ENCODE results near the gene SOX12. TPM values are rescaled to one million over a fixed set of nuclear protein-coding genes. Genes with fewer than 3 reads are reported as not detected.
"Not testable (repeated sequence)": the region's sequence is repeated elsewhere in the genome, so short reads cannot be mapped to it uniquely, and the experiment has no call there.

The SOX12 gene
- total RNA-seq, 2 experiments from 2014 or later: 11.6 to 11.9 TPM

- Mint-ChIP-seq H3K36me3 (ENCODE audit: low read depth) (no peaks in the 10 kb centered on the region), H3K4me3 (no peak overlapping the region), H3K27me3 (no peaks in the 10 kb centered on the region), H3K4me1 (ENCODE audit: low read depth) (peaks cover 29% of the 10 kb centered on the region), H3K27ac (no peak overlapping the region), H3K9me3 (no peaks in the 10 kb centered on the region)
- no peak for TF ChIP-seq CTCF (IDR thresholded peaks at IDR 0.05)
- ChIA-PET CTCF (no interaction called here), POLR2A (no interaction called here)
- Histone ChIP-seq H3K27me3 (ENCODE audit: control insufficient read depth in 1 of 2, insufficient read depth in 2 of 2, low read length in 2 of 2) (no peaks in the 10 kb centered on the region), H3K27ac (ENCODE audit: low read depth in 1 of 2, low read length in 2 of 2) (no peak overlapping the region), H3K4me3 (ENCODE audit: low read length) (no peak overlapping the region), H3K9me3 (ENCODE audit: control insufficient read depth in 1 of 2, insufficient read depth in 1 of 2, low read length in 2 of 2) (no peaks in the 10 kb centered on the region), H3K4me1 (ENCODE audit: insufficient read depth, low read length) (peaks cover 27% of the 10 kb centered on the region), H3K36me3 (ENCODE audit: insufficient read depth, low read length) (no peaks in the 10 kb centered on the region)
- intact Hi-C loops (cut with DNase I, micrococcal nuclease): no loop called here
- DNase-seq: no peak
- no peak for ATAC-seq (ENCODE audit: poor library complexity)
These were observed 44.8 kb downstream of the SOX12 start for GRCh38 chr20:370151-370600.

- Mint-ChIP-seq H3K36me3 (ENCODE audit: low read depth) (no peaks in the 10 kb centered on the region), H3K27ac (no peak overlapping the region), H3K27me3 (no peaks in the 10 kb centered on the region), H3K4me1 (ENCODE audit: low read depth) (peaks cover 20% of the 10 kb centered on the region), H3K4me3 (no peak overlapping the region), H3K9me3 (no peaks in the 10 kb centered on the region)
- Histone ChIP-seq H3K4me3 (ENCODE audit: low read length) (no peak overlapping the region), H3K27me3 (ENCODE audit: control insufficient read depth in 1 of 2, insufficient read depth in 2 of 2, low read length in 2 of 2) (no peaks in the 10 kb centered on the region), H3K9me3 (ENCODE audit: control insufficient read depth in 1 of 2, insufficient read depth in 1 of 2, low read length in 2 of 2) (no peaks in the 10 kb centered on the region), H3K4me1 (ENCODE audit: insufficient read depth, low read length) (peaks cover 17% of the 10 kb centered on the region), H3K27ac (ENCODE audit: low read depth in 1 of 2, low read length in 2 of 2) (no peak overlapping the region), H3K36me3 (ENCODE audit: insufficient read depth, low read length) (no peaks in the 10 kb centered on the region)
- POLR2A ChIA-PET: interaction anchor here (0.6 kb wide), 1 partner anchor 281 kb away, joined by 3 read pairs; no protein-coding TSS in a partner anchor
- CTCF ChIA-PET: no interaction called here
- intact Hi-C loops (cut with DNase I, micrococcal nuclease): no loop called here
- ATAC-seq (ENCODE audit: poor library complexity): no peak
- no peak for DNase-seq
- no peak for TF ChIP-seq CTCF (IDR thresholded peaks at IDR 0.05)
These were observed 45.8 kb downstream of the SOX12 start for GRCh38 chr20:370977-371754.

GRCh38 chr20:371755-372542 lies 46.6 kb downstream of the SOX12 start:
- intact Hi-C loops (cut with DNase I, micrococcal nuclease): no loop called here

GRCh38 chr20:372543-373082 lies 47.3 kb downstream of the SOX12 start:
- H3K9me3 ChIP-seq (ENCODE audit: control insufficient read depth in 1 of 2, insufficient read depth in 1 of 2, low read length in 2 of 2); H3K27me3 ChIP-seq (ENCODE audit: control insufficient read depth in 1 of 2, insufficient read depth in 2 of 2, low read length in 2 of 2); H3K4me1 Mint-ChIP-seq (ENCODE audit: low read depth); ATAC-seq (ENCODE audit: poor library complexity); H3K4me3 ChIP-seq (ENCODE audit: low read length); H3K9me3 Mint-ChIP-seq; CTCF ChIA-PET; intact Hi-C loops (cut with DNase I, micrococcal nuclease); H3K27me3 Mint-ChIP-seq; H3K36me3 ChIP-seq (ENCODE audit: insufficient read depth, low read length); H3K36me3 Mint-ChIP-seq (ENCODE audit: low read depth); H3K27ac Mint-ChIP-seq; DNase-seq; POLR2A ChIA-PET; H3K27ac ChIP-seq (ENCODE audit: low read depth in 1 of 2, low read length in 2 of 2); H3K4me3 Mint-ChIP-seq: not testable (repeated sequence)
- H3K4me1 ChIP-seq (ENCODE audit: insufficient read depth, low read length): peaks cover 16% of the 10 kb centered on the region

More at GRCh38 chr20:371755-372542, 46.6 kb downstream of the SOX12 start:
- ATAC-seq (ENCODE audit: poor library complexity) (no peak), DNase-seq (peak in 2 of 14 experiments; percentile 37 to 51)
- no peaks in the 10 kb centered on the region for H3K27me3 ChIP-seq (ENCODE audit: control insufficient read depth in 1 of 2, insufficient read depth in 2 of 2, low read length in 2 of 2)
- no peaks in the 10 kb centered on the region for H3K36me3 ChIP-seq (ENCODE audit: insufficient read depth, low read length)
- H3K4me1 ChIP-seq (ENCODE audit: insufficient read depth, low read length): peaks cover 16% of the 10 kb centered on the region
- H3K36me3 Mint-ChIP-seq (ENCODE audit: low read depth): no peaks in the 10 kb centered on the region
- no peak overlapping the region for H3K4me3 ChIP-seq (ENCODE audit: low read length)
- H3K9me3 ChIP-seq (ENCODE audit: control insufficient read depth in 1 of 2, insufficient read depth in 1 of 2, low read length in 2 of 2): no peaks in the 10 kb centered on the region
- H3K27ac ChIP-seq (ENCODE audit: low read depth in 1 of 2, low read length in 2 of 2): no peak overlapping the region
- peaks cover 16% of the 10 kb centered on the region for H3K4me1 Mint-ChIP-seq (ENCODE audit: low read depth)
- no peaks in the 10 kb centered on the region for H3K9me3 Mint-ChIP-seq
- TF ChIP-seq CTCF (IDR thresholded peaks at IDR 0.05): no peak
- no peaks in the 10 kb centered on the region for H3K27me3 Mint-ChIP-seq
- ChIA-PET CTCF (no interaction called here), POLR2A (interaction anchor here (0.6 kb wide), 1 partner anchor 280 kb away, joined by 3 read pairs; no protein-coding TSS in a partner anchor)
- no peak overlapping the region for H3K4me3 Mint-ChIP-seq
- no peak overlapping the region for H3K27ac Mint-ChIP-seq

Data from CD4-positive, alpha-beta T cell (primary cell).